ENCODE results near the gene ITIH2. TPM values are rescaled to one million over a fixed set of nuclear protein-coding genes. Genes with fewer than 3 reads are reported as not detected.

The ITIH2 gene
- total and polyA plus RNA-seq, 9 of the 15 experiments (the other 6 are each of a cell fraction or from before 2014, with no cell fraction given), result 0.66 TPM; not detected in 8

GRCh38 chr10:7720478-7720877 lies 17.4 kb downstream of the ITIH2 start:
- no peak overlapping the region for H3K9ac ChIP-seq (ENCODE audit: insufficient read depth in 1 of 2, low read depth in 2 of 2, low read length in 2 of 2)
- in situ Hi-C loops (cut with MboI), result no loop called here
- no peaks in the 10 kb centered on the region for H3K36me3 ChIP-seq (ENCODE audit: control insufficient read depth, insufficient read depth, low read length)
- ATAC-seq (no peak), FAIRE-seq (no peak), DNase-seq (ENCODE audit: extremely low read depth in 1 of 4, low spot score in 3 of 4) (no peak)
- H3K4me3 ChIP-seq, result no peak overlapping the region
- ChIA-PET CTCF (ENCODE audit: low intra/inter-chr PET ratio) (interaction anchor here (0.5 kb wide), 1 partner anchor 115 kb away, joined by 3 read pairs; no protein-coding TSS in a partner anchor), POLR2A (interaction anchor here (1.1 kb wide), 1 partner anchor 33 kb away, joined by 3 read pairs; no protein-coding TSS in a partner anchor)
- no peaks in the 10 kb centered on the region for H3K9me1 ChIP-seq (ENCODE audit: control insufficient read depth, insufficient read depth, low read length)
- no peak overlapping the region for H3K27ac ChIP-seq (ENCODE audit: extremely low read depth, low read depth, low read length)
- no peaks in the 10 kb centered on the region for H3K9me3 ChIP-seq (replicated peaks; ENCODE audit: control insufficient read depth, insufficient read depth, low read depth, low read length)
- intact Hi-C loops (cut with micrococcal nuclease), result no loop called here
- no peaks in the 10 kb centered on the region for H3K79me2 ChIP-seq (ENCODE audit: control insufficient read depth, insufficient read depth, low read length)
- no peak overlapping the region for H2AFZ ChIP-seq (ENCODE audit: low read depth, low read length)
- no peaks in the 10 kb centered on the region for H3K4me1 ChIP-seq (replicated peaks in 1 of 2; ENCODE audit: control insufficient read depth in 2 of 2, insufficient read depth in 2 of 2, low read length in 2 of 2)
- peaks cover 30 to 48% of the 10 kb centered on the region in 2 experiments for H3K27me3 ChIP-seq (ENCODE audit: control insufficient read depth in 2 of 2, insufficient read depth in 2 of 2, low read length in 2 of 2)
- WGBS (ENCODE audit: insufficient coverage, low coverage, missing lambda C conversion rate), result under 1% methylated on average over 10 of the region's 10 CpGs
- no TSS peak for BruUV-seq (replicated peaks)
- H3K4me2 ChIP-seq (ENCODE audit: insufficient read depth, low read length), result no peak overlapping the region
- no peaks in the 10 kb centered on the region for H4K20me1 ChIP-seq (replicated peaks; ENCODE audit: control insufficient read depth, insufficient read depth, low read length)
- no peak for TF ChIP-seq ATF6 (CRISPR knock-in tag; IDR thresholded peaks at IDR 0.05)
- no peak for TF ChIP-seq CBX8 (IDR thresholded peaks at IDR 0.05; ENCODE audit: borderline replicate concordance, extremely low read depth, low read depth, low read length, poor library complexity, severe bottlenecking)
- no peak for TF ChIP-seq ELK3 (CRISPR knock-in tag; IDR thresholded peaks at IDR 0.05)
- no peak for TF ChIP-seq ZNF124 (CRISPR knock-in tag; IDR thresholded peaks at IDR 0.05)
- no peak for TF ChIP-seq BMI1 (IDR thresholded peaks at IDR 0.05; ENCODE audit: low read length)
- no peak for TF ChIP-seq ZBTB17 (CRISPR knock-in tag; IDR thresholded peaks at IDR 0.05)
- no peak for TF ChIP-seq NONO (IDR thresholded peaks at IDR 0.05; ENCODE audit: low read depth in 2 of 2, low read length in 1 of 2)
- TF ChIP-seq NFIC (IDR thresholded peaks at IDR 0.05), result no peak
- TF ChIP-seq HINFP (tag; conservative IDR thresholded peaks at IDR 0.05; ENCODE audit: low read depth), result no peak
- no peak for TF ChIP-seq ZBTB33 (CRISPR knock-in tag; IDR thresholded peaks at IDR 0.05)
- no peak for TF ChIP-seq TRIM24 (IDR thresholded peaks at IDR 0.05)
- no peak for TF ChIP-seq CBFA2T3 (IDR thresholded peaks at IDR 0.05)
- no peak for TF ChIP-seq PHTF2 (CRISPR knock-in tag; IDR thresholded peaks at IDR 0.05)
- no peak for TF ChIP-seq SRF (CRISPR knock-in tag; IDR thresholded peaks at IDR 0.05)
- no peak for TF ChIP-seq HDAC2 (IDR thresholded peaks at IDR 0.05)
- TF ChIP-seq HMBOX1 (IDR thresholded peaks at IDR 0.05), result no peak

Data from K562 (cell line).